ENCODE data around the gene TRPC6.

DNA sequence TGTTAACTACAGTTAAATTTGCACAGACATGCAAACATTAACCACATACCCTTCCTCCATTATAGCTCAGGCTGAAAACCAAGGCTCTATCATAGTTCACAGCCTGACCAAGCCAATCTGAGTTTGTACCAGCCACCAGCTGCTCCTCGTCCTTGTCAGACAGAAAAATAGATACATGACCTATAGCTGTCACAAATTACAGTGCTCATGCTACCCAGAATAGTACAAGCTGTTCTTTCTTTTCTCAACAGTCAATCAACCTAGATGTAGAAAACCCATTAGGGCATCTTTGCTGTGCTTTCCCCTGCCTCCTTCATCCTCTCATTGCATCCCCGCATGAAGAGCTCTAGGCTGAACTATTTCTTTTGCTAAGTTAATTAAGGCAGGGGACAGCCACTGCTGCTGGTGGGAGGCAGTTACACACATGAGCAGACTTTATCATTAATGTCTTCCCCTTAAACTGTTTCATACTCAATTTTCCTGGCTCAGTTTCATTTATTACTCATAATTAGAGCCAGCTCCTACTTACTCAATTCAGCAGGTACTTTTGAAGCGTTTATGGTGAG is 148.3 kb downstream of the TRPC6 start:
- TF ChIP-seq, protein P1, sequence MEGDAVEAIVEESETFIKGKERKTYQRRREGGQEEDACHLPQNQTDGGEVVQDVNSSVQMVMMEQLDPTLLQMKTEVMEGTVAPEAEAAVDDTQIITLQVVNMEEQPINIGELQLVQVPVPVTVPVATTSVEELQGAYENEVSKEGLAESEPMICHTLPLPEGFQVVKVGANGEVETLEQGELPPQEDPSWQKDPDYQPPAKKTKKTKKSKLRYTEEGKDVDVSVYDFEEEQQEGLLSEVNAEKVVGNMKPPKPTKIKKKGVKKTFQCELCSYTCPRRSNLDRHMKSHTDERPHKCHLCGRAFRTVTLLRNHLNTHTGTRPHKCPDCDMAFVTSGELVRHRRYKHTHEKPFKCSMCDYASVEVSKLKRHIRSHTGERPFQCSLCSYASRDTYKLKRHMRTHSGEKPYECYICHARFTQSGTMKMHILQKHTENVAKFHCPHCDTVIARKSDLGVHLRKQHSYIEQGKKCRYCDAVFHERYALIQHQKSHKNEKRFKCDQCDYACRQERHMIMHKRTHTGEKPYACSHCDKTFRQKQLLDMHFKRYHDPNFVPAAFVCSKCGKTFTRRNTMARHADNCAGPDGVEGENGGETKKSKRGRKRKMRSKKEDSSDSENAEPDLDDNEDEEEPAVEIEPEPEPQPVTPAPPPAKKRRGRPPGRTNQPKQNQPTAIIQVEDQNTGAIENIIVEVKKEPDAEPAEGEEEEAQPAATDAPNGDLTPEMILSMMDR (conservative IDR thresholded peaks at IDR 0.05), result no peak
- TF ChIP-seq EZH2 (IDR thresholded peaks at IDR 0.05; ENCODE audit: low read depth), result no peak

All from PC-9 (cell line).